Liver (tissue), 9 donors: ENCODE data around the gene PABPN1L. TPM values are rescaled to one million over a fixed set of nuclear protein-coding genes. Genes with fewer than 3 reads are reported as not detected.

ENCODE experiments used
- DNase-seq: peaks from one replicate; pipeline ENCODE4 v3.0.0-alpha.2; 2017; ENCODE audit warnings: low spot score
- H3K27ac ChIP-seq, 2 donors: one replicate each; pipeline ENCODE4 v1.7.0; 2013; ENCODE audit warnings: inconsistent platforms in 2 of 2, low read length in 2 of 2, control low read depth in 1 of 2, low read depth in 1 of 2, mild to moderate bottlenecking in 1 of 2
- H3K27me3 ChIP-seq, 4 donors: one replicate each; pipeline versions ENCODE4 v1.6.1 to v1.7.0; 2013; ENCODE audit warnings: low read length in 3 of 4, inconsistent platforms in 1 of 4, mild to moderate bottlenecking in 1 of 4, moderate library complexity in 1 of 4; ENCODE audit not compliant: control insufficient read depth in 4 of 4, insufficient read depth in 4 of 4
- H3K36me3 ChIP-seq, 4 donors: one replicate each; pipeline versions ENCODE4 v1.6.1 to v1.7.0; 2013; ENCODE audit warnings: low read length in 3 of 4, mild to moderate bottlenecking in 3 of 4, low read depth in 1 of 4, moderate library complexity in 1 of 4; ENCODE audit not compliant: control insufficient read depth in 4 of 4, insufficient read depth in 3 of 4
- H3K4me1 ChIP-seq, 4 donors: one replicate each; pipeline versions ENCODE4 v1.6.1 to v1.7.0; 2013; ENCODE audit warnings: low read length in 3 of 4, mild to moderate bottlenecking in 3 of 4, moderate library complexity in 1 of 4; ENCODE audit not compliant: control insufficient read depth in 4 of 4, insufficient read depth in 4 of 4
- H3K4me3 ChIP-seq, 3 donors: one replicate each; pipeline versions ENCODE4 v1.6.1 to v1.7.0; 2013; ENCODE audit warnings: low read length in 3 of 3, control low read depth in 1 of 3, low read depth in 1 of 3, mild to moderate bottlenecking in 1 of 3
- H3K9ac ChIP-seq, 2 donors: one replicate each; pipeline ENCODE4 v1.7.0; 2013; ENCODE audit warnings: low read length in 2 of 2, mild to moderate bottlenecking in 2 of 2, moderate library complexity in 2 of 2, control low read depth in 1 of 2, low read depth in 1 of 2
- H3K9me3 ChIP-seq, 4 donors: one replicate each; pipeline versions ENCODE4 v1.6.1 to v1.7.0; 2013; ENCODE audit warnings: low read length in 3 of 4; ENCODE audit not compliant: control insufficient read depth in 4 of 4
- ATF3 ChIP-seq: IDR thresholded peaks from 2 replicates; pipeline ENCODE4 v1.6.1; 2016; ENCODE audit warnings: antibody characterized with exemption
- CTCF ChIP-seq: fragments of 150-350 bp; IDR thresholded peaks from 2 replicates; pipeline ENCODE4 v1.5.1; 2017; ENCODE audit warnings: improper control_type of control experiment, low read depth, low read length; ENCODE audit not compliant: missing input control
- EGR1 ChIP-seq, 2 donors: IDR thresholded peaks; 2 replicates each; pipeline ENCODE4 v1.6.1; 2016 to 2018; ENCODE audit warnings: antibody characterized with exemption in 2 of 2, low read depth in 2 of 2
- FOXA1 ChIP-seq: IDR thresholded peaks from 2 replicates; pipeline ENCODE4 v1.6.1; 2016; ENCODE audit warnings: antibody characterized with exemption
- FOXA2 ChIP-seq: IDR thresholded peaks from 2 replicates; pipeline ENCODE4 v1.6.1; 2016; ENCODE audit warnings: antibody characterized with exemption
- GABPA ChIP-seq, 2 donors: IDR thresholded peaks in 1 of 2; conservative IDR thresholded peaks in 1 of 2; 2 replicates each; pipeline ENCODE4 v1.6.1; 2016; ENCODE audit warnings: antibody characterized with exemption in 2 of 2, mild to moderate bottlenecking in 1 of 2, moderate library complexity in 1 of 2
- HNF4A ChIP-seq, 2 donors: conservative IDR thresholded peaks; 2 replicates each; pipeline ENCODE4 v1.6.1; 2016; ENCODE audit warnings: antibody characterized with exemption in 2 of 2, mild to moderate bottlenecking in 2 of 2
- HNF4G ChIP-seq: IDR thresholded peaks from 2 replicates; pipeline ENCODE4 v1.6.1; 2016; ENCODE audit warnings: antibody characterized with exemption
- JUND ChIP-seq, 2 donors: IDR thresholded peaks; 2 replicates each; pipeline ENCODE4 v1.6.1; 2016; ENCODE audit warnings: antibody characterized with exemption in 2 of 2
- MAX ChIP-seq: IDR thresholded peaks from 2 replicates; pipeline ENCODE4 v1.6.1; 2016; ENCODE audit warnings: antibody characterized with exemption
- NR2F2 ChIP-seq: IDR thresholded peaks from 2 replicates; pipeline ENCODE4 v1.6.1; 2016; ENCODE audit warnings: antibody characterized with exemption
- RAD21 ChIP-seq, 2 donors: IDR thresholded peaks; 2 replicates each; pipeline ENCODE4 v1.6.1; 2016; ENCODE audit warnings: antibody characterized with exemption in 2 of 2, mild to moderate bottlenecking in 2 of 2
- RXRA ChIP-seq, 2 donors: IDR thresholded peaks; 2 replicates each; pipeline ENCODE4 v1.6.1; 2017 to 2018; ENCODE audit warnings: antibody characterized with exemption in 2 of 2, mild to moderate bottlenecking in 1 of 2
- SP1 ChIP-seq: IDR thresholded peaks from 2 replicates; pipeline ENCODE4 v1.6.1; 2018; ENCODE audit warnings: antibody characterized with exemption, mild to moderate bottlenecking
- TAF1 ChIP-seq: conservative IDR thresholded peaks from 2 replicates; pipeline ENCODE4 v1.6.1; 2016; ENCODE audit warnings: antibody characterized with exemption, mild to moderate bottlenecking
- YY1 ChIP-seq: IDR thresholded peaks from 2 replicates; pipeline ENCODE4 v1.6.1; 2016; ENCODE audit warnings: antibody characterized with exemption, mild to moderate bottlenecking
- ZBTB33 ChIP-seq: IDR thresholded peaks from 2 replicates; pipeline ENCODE4 v1.6.1; 2016; ENCODE audit warnings: antibody characterized with exemption
- WGBS: extraction: QIAGEN DNeasy Blood & Tissue Kit; methylation state at CpG from one replicate; pipeline ENCODE4 v1.1.7; 2013; 5-methylcytosine and 5-hydroxymethylcytosine counted together
- polyA plus RNA-seq, 2 donors: library from polyadenylated mRNA; stranded (reverse) in 1 of 2; unstranded in 1 of 2; fragments of 200-250 nt in 1 of 2; fragments of >200 nt in 1 of 2; fragmentation: Nextera tagmentation in 1 of 2; extraction: Ambion mirVana in 1 of 2; gene quantifications; one replicate each; pipeline versions ENCODE4 v1.2.1 to v1.2.3, GENCODE V29; 2013 to 2015
- total RNA-seq, 2 donors: library from RNA; depleted of rRNA; stranded (reverse); fragments of >200 nt; gene quantifications; one replicate each; pipeline ENCODE4 v1.2.3, GENCODE V29; 2014
- TF ChIP-seq, protein P1 (sequence below): IDR thresholded peaks from 2 replicates; pipeline ENCODE4 v1.6.1; 2016; ENCODE audit warnings: antibody characterized with exemption, mild to moderate bottlenecking
- donor health status: healthy.
- donor health status: healthy.
- donor health status: healthy.
- donor health status: healthy.
- donor health status: healthy.

PABPN1L gene
- total and polyA plus RNA-seq, 4 donors, result 0.09 TPM; not detected in 3

GRCh38 chr16:88834670-88835069 lies 31.8 kb downstream of the PABPN1L start (continued):
- TF ChIP-seq, protein P1, sequence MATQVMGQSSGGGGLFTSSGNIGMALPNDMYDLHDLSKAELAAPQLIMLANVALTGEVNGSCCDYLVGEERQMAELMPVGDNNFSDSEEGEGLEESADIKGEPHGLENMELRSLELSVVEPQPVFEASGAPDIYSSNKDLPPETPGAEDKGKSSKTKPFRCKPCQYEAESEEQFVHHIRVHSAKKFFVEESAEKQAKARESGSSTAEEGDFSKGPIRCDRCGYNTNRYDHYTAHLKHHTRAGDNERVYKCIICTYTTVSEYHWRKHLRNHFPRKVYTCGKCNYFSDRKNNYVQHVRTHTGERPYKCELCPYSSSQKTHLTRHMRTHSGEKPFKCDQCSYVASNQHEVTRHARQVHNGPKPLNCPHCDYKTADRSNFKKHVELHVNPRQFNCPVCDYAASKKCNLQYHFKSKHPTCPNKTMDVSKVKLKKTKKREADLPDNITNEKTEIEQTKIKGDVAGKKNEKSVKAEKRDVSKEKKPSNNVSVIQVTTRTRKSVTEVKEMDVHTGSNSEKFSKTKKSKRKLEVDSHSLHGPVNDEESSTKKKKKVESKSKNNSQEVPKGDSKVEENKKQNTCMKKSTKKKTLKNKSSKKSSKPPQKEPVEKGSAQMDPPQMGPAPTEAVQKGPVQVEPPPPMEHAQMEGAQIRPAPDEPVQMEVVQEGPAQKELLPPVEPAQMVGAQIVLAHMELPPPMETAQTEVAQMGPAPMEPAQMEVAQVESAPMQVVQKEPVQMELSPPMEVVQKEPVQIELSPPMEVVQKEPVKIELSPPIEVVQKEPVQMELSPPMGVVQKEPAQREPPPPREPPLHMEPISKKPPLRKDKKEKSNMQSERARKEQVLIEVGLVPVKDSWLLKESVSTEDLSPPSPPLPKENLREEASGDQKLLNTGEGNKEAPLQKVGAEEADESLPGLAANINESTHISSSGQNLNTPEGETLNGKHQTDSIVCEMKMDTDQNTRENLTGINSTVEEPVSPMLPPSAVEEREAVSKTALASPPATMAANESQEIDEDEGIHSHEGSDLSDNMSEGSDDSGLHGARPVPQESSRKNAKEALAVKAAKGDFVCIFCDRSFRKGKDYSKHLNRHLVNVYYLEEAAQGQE, result no peak

DNA sequence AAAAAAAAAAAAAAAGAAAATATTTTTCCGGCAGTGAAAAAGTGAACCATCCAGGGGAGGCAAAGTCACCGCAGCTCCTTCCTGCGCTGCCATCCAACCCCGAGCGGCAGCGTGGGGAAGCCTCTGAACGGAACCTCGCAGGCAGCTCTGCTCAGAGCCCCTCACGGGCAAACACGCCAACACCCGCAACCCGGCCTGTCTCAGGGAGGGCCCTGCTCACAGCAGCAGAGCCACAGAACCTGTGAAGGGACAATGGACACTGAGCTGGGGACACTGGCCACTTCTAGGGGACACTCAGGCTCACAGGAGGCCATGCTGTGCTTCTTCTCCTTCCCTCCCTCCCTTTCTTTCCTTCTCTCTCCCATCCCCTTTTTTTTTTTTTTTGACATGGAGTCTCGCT lies 33.4 kb downstream of the PABPN1L start:
- Histone ChIP-seq H3K27me3 (no peaks in the 10 kb centered on the region), H3K9me3 (no peaks in the 10 kb centered on the region), H3K9ac (no peak overlapping the region), H3K4me1 (no peaks in the 10 kb centered on the region), H3K27ac (no peak overlapping the region), H3K4me3 (no peak overlapping the region), H3K36me3 (peaks cover 0 to 13% (median 4%) of the 10 kb centered on the region in 4 donors)
- no peak for TF ChIP-seq MAX
- TF ChIP-seq HNF4G, result no peak
- WGBS, result 97% methylated on average over 13 of the region's 13 CpGs
- no peak for DNase-seq

DNA sequence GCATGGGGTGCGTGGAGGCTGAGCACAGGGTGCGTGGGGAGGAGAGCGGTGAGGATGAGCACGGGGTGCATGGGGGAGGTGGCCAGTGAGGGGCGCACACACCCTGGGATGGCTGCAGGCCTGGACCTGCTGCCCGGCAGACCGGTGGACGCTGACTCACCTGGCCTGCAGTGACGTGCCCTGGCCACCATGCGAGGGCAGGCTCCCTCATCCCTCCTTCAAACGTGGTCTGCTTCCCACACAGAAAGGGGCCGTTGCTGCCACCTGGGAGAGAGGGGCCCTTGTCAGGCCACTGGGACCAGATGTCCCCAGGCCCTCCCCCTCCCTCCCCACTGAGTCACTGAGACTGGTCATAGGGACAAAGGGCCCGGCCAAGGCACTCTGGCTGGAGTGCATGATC lies 34.6 kb downstream of the PABPN1L start:
- no peak overlapping the region for H3K9ac ChIP-seq

More for the DNA sequence above, 34.6 kb downstream of the PABPN1L start:
- DNase-seq, result no peak
- WGBS, result 90% methylated on average over 13 of the region's 13 CpGs
- no peak overlapping the region for H3K4me3 ChIP-seq
- TF ChIP-seq NR2F2, result no peak
- no peak for TF ChIP-seq FOXA2
- TF ChIP-seq, protein P1, result no peak
- no peak for TF ChIP-seq RAD21 (IDR thresholded peaks at IDR 0.05)
- TF ChIP-seq TAF1, result no peak
- TF ChIP-seq EGR1 (IDR thresholded peaks at IDR 0.05; ENCODE audit: low read depth in 2 of 2), result no peak
- TF ChIP-seq ATF3, result no peak
- TF ChIP-seq JUND (IDR thresholded peaks at IDR 0.05), result no peak
- TF ChIP-seq SP1, result no peak
- TF ChIP-seq HNF4G, result no peak
- TF ChIP-seq YY1, result no peak
- no peak for TF ChIP-seq CTCF
- TF ChIP-seq MAX, result no peak
- no peak for TF ChIP-seq FOXA1
- no peak for TF ChIP-seq GABPA (IDR thresholded peaks at IDR 0.05 in 1 of 2, conservative IDR thresholded peaks at IDR 0.05 in 1 of 2)
- no peak for TF ChIP-seq RXRA (IDR thresholded peaks at IDR 0.05)
- no peak for TF ChIP-seq ZBTB33
- no peak for TF ChIP-seq HNF4A (conservative IDR thresholded peaks at IDR 0.05)
- no peaks in the 10 kb centered on the region for H3K4me1 ChIP-seq
- H3K27ac ChIP-seq, result no peak overlapping the region
- no peaks in the 10 kb centered on the region for H3K27me3 ChIP-seq
- H3K9me3 ChIP-seq, result no peaks in the 10 kb centered on the region
- H3K36me3 ChIP-seq, result peaks cover 0 to 16% (median 4%) of the 10 kb centered on the region in 4 donors
